Ishikawa (cell line): ENCODE results near the gene DISP2.

ENCODE experiments used
- EP300 ChIP-seq: IDR thresholded peaks from 2 replicates; pipeline ENCODE4 v1.6.1; 2012; ENCODE audit warnings: borderline replicate concordance
- RAD21 ChIP-seq: IDR thresholded peaks from 2 replicates; pipeline ENCODE4 v1.6.1; 2012; ENCODE audit warnings: low read depth
- TAF1 ChIP-seq: IDR thresholded peaks from 2 replicates; pipeline ENCODE4 v1.6.1; 2012; ENCODE audit warnings: low read depth, mild to moderate bottlenecking
- TF ChIP-seq, protein P1 (sequence below): IDR thresholded peaks from 2 replicates; pipeline ENCODE4 v1.6.1; 2012; ENCODE audit warnings: low read depth, mild to moderate bottlenecking

DNA sequence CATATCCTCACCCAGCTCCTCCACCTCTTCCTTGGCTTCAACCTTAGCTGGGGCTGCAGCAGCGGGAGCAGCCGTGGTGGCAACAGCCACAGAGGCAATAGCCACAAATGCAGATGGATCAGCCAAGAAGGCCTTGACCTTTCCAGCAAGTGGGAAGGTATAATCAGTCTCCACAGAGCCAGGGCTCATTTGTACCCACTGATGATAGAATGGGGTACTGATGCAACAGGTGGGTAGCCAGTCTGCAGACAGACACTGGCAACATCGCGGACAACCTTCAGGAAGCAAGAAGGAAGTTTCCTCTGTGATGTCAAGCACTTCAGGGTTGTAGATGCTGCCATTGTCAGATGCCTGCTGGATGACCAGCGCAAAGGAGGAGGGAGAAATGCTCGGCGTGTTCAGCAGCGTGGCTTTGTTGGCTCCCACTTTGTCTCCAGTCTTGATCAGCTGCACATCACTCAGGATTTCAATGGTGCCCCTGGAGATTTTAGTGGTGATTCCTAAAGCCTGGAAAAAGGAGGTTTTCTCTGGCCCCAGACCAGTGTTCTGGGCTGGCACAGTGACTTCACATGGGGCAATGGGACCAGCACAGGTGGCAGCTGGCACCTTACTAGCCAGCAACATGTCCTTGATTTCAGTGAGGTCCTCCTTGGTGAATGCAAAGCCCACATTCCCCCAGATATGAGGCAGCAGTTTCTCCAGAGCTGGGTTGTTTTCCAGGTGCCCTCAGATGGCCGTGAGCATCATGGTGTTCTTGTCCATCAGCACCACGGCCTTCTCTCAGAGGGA lies 45.5 kb upstream of the DISP2 start:
- TF ChIP-seq EP300 (no peak), TAF1 (no peak), RAD21 (no peak)
- TF ChIP-seq, protein P1, sequence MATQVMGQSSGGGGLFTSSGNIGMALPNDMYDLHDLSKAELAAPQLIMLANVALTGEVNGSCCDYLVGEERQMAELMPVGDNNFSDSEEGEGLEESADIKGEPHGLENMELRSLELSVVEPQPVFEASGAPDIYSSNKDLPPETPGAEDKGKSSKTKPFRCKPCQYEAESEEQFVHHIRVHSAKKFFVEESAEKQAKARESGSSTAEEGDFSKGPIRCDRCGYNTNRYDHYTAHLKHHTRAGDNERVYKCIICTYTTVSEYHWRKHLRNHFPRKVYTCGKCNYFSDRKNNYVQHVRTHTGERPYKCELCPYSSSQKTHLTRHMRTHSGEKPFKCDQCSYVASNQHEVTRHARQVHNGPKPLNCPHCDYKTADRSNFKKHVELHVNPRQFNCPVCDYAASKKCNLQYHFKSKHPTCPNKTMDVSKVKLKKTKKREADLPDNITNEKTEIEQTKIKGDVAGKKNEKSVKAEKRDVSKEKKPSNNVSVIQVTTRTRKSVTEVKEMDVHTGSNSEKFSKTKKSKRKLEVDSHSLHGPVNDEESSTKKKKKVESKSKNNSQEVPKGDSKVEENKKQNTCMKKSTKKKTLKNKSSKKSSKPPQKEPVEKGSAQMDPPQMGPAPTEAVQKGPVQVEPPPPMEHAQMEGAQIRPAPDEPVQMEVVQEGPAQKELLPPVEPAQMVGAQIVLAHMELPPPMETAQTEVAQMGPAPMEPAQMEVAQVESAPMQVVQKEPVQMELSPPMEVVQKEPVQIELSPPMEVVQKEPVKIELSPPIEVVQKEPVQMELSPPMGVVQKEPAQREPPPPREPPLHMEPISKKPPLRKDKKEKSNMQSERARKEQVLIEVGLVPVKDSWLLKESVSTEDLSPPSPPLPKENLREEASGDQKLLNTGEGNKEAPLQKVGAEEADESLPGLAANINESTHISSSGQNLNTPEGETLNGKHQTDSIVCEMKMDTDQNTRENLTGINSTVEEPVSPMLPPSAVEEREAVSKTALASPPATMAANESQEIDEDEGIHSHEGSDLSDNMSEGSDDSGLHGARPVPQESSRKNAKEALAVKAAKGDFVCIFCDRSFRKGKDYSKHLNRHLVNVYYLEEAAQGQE: no peak
